Caco-2 (cell line): ENCODE data around the gene DPYSL5. TPM values are rescaled to one million over a fixed set of nuclear protein-coding genes. Genes with fewer than 3 reads are reported as not detected.

Source experiments
- BruUV-seq: library from RNA; stranded (reverse); fragments of 400-500 nt; replicated peaks from 2 replicates; lab custom pipeline; 2021; lab: Mats Ljungman, UMichigan
- CTCF ChIA-PET: fragments of 300-600 bp; sonication (Branson Sonifier 250); formaldehyde crosslinking; loops from one replicate; lab custom pipeline; 2022; ENCODE audit warnings: antibody characterized with exemption; lab: Charles Lee
- POLR2A ChIA-PET: fragments of 300-600 bp; sonication (Branson Sonifier 250); formaldehyde crosslinking; loops from one replicate; lab custom pipeline; 2022; ENCODE audit warnings: antibody characterized with exemption; lab: Charles Lee
- DNase-seq, 2 experiments: peaks; one replicate each; pipeline versions ENCODE4 v3.0.0 to v3.0.0-alpha.2; 2020 to 2022
- H3K27me3 ChIP-seq: replicated peaks from 2 replicates; pipeline ENCODE4 v1.6.0; 2011; ENCODE audit warnings: low read length; ENCODE audit not compliant: control insufficient read depth, insufficient read depth
- H3K36me3 ChIP-seq: 2 replicates; pipeline ENCODE4 v1.5.1; 2011; ENCODE audit warnings: low read length; ENCODE audit not compliant: control insufficient read depth, insufficient read depth
- H3K4me1 ChIP-seq: fragments of 250-450 bp; sonication (Bioruptor Pico); 2 replicates; pipeline ENCODE4 v1.5.1; 2020; ENCODE audit warnings: mild to moderate bottlenecking
- H3K4me3 ChIP-seq: 2 replicates; pipeline ENCODE4 v1.5.1; 2011; ENCODE audit warnings: low read depth, mild to moderate bottlenecking, control low read depth, low read length
- H3K9me3 ChIP-seq: fragments of 250-450 bp; sonication (Bioruptor Pico); 2 replicates; pipeline ENCODE4 v1.5.1; 2020; ENCODE audit warnings: mild to moderate bottlenecking, moderate library complexity
- H3K27ac Mint-ChIP-seq: one replicate; pipeline ENCODE4 v1.8.0; 2022; ENCODE audit warnings: mixed read lengths; ENCODE audit not compliant: unreplicated experiment
- H3K27me3 Mint-ChIP-seq: one replicate; pipeline ENCODE4 v1.8.0; 2022; ENCODE audit warnings: mixed read lengths; ENCODE audit not compliant: insufficient read depth, unreplicated experiment
- H3K36me3 Mint-ChIP-seq: one replicate; pipeline ENCODE4 v1.8.0; 2022; ENCODE audit warnings: mild to moderate bottlenecking, mixed read lengths; ENCODE audit not compliant: insufficient read depth, unreplicated experiment
- H3K4me1 Mint-ChIP-seq: one replicate; pipeline ENCODE4 v1.8.0; 2022; ENCODE audit warnings: low read depth, mixed read lengths; ENCODE audit not compliant: unreplicated experiment
- H3K4me3 Mint-ChIP-seq: one replicate; pipeline ENCODE4 v1.8.0; 2022; ENCODE audit warnings: mild to moderate bottlenecking, moderate library complexity, mixed read lengths; ENCODE audit not compliant: unreplicated experiment
- H3K9me3 Mint-ChIP-seq: one replicate; pipeline ENCODE4 v1.8.0; 2022; ENCODE audit warnings: mixed read lengths; ENCODE audit not compliant: unreplicated experiment
- CTCF ChIP-seq, 2 experiments: fragments of 200-600 bp in 1 of 2; IDR thresholded peaks; 1 replicate in 1 of 2; 2 replicates in 1 of 2; pipeline versions ENCODE4 v1.5.1 to v1.8.0; 2011 to 2022; ENCODE audit warnings: antibody characterized with exemption in 1 of 2, control low read depth in 1 of 2, inconsistent platforms in 1 of 2, low read depth in 1 of 2, low read length in 1 of 2, mild to moderate bottlenecking in 1 of 2, moderate library complexity in 1 of 2; ENCODE audit not compliant: insufficient read depth in 1 of 2, severe bottlenecking in 1 of 2, unreplicated experiment in 1 of 2
- intact Hi-C: fragments of 100-400 bp; cut with micrococcal nuclease; formaldehyde crosslinking; loops from one replicate; pipeline ENCODE4 v1.10.0; 2022; ENCODE audit not compliant: unreplicated experiment
- total RNA-seq: library from RNA; stranded (reverse); gene quantifications from 2 replicates; pipeline ENCODE4 v1.2.3, GENCODE V29; 2022

The DPYSL5 gene
- total RNA-seq, 1 experiment from 2014 or later: 2.4 TPM

- H3K9me3 Mint-ChIP-seq: no peaks in the 10 kb centered on the region
- CTCF ChIA-PET: interaction anchor here (2.7 kb wide), 1 partner anchor 14 kb away, joined by 12 read pairs; no protein-coding TSS in a partner anchor
- no peak for TF ChIP-seq CTCF (IDR thresholded peaks at IDR 0.05; ENCODE audit: insufficient read depth in 1 of 2, low read depth in 1 of 2, low read length in 1 of 2, severe bottlenecking in 1 of 2, unreplicated experiment in 1 of 2)
- no peaks in the 10 kb centered on the region for H3K4me1 Mint-ChIP-seq
- intact Hi-C loops: no loop called here
- Histone ChIP-seq H3K36me3 (no peaks in the 10 kb centered on the region), H3K27me3 (no peaks in the 10 kb centered on the region), H3K4me3 (no peak overlapping the region), H3K4me1 (no peaks in the 10 kb centered on the region), H3K9me3 (no peaks in the 10 kb centered on the region)
- no peak overlapping the region for H3K4me3 Mint-ChIP-seq
- no peaks in the 10 kb centered on the region for H3K36me3 Mint-ChIP-seq
- no TSS peak for BruUV-seq
- no peak overlapping the region for H3K27ac Mint-ChIP-seq
- peaks cover 4% of the 10 kb centered on the region for H3K27me3 Mint-ChIP-seq
- POLR2A ChIA-PET: no interaction called here
- no peak for DNase-seq
These were observed 127.7 kb downstream of the DPYSL5 start for GRCh38 chr2:26975656-26976055.

- Histone ChIP-seq H3K27me3 (no peaks in the 10 kb centered on the region), H3K4me3 (no peak overlapping the region), H3K4me1 (no peaks in the 10 kb centered on the region), H3K36me3 (no peaks in the 10 kb centered on the region), H3K9me3 (no peaks in the 10 kb centered on the region)
- CTCF ChIA-PET: no interaction called here
- POLR2A ChIA-PET: no interaction called here
- peaks cover 4% of the 10 kb centered on the region for H3K27me3 Mint-ChIP-seq
- no peak overlapping the region for H3K4me3 Mint-ChIP-seq
- no peak for DNase-seq
- H3K27ac Mint-ChIP-seq: no peak overlapping the region
- H3K36me3 Mint-ChIP-seq: no peaks in the 10 kb centered on the region
- no peaks in the 10 kb centered on the region for H3K4me1 Mint-ChIP-seq
- TF ChIP-seq CTCF (IDR thresholded peaks at IDR 0.05; ENCODE audit: insufficient read depth in 1 of 2, low read depth in 1 of 2, low read length in 1 of 2, severe bottlenecking in 1 of 2, unreplicated experiment in 1 of 2): no peak
- no peaks in the 10 kb centered on the region for H3K9me3 Mint-ChIP-seq
- intact Hi-C loops: no loop called here
- no TSS peak for BruUV-seq
These were observed 128.3 kb downstream of the DPYSL5 start for GRCh38 chr2:26976237-26976636.

GRCh38 chr2:26977012-26977411 lies 129.1 kb downstream of the DPYSL5 start:
- no peak for DNase-seq
- no peak for TF ChIP-seq CTCF (IDR thresholded peaks at IDR 0.05; ENCODE audit: insufficient read depth in 1 of 2, low read depth in 1 of 2, low read length in 1 of 2, severe bottlenecking in 1 of 2, unreplicated experiment in 1 of 2)
- Histone ChIP-seq H3K27me3 (no peaks in the 10 kb centered on the region), H3K4me3 (no peak overlapping the region), H3K36me3 (no peaks in the 10 kb centered on the region), H3K9me3 (no peaks in the 10 kb centered on the region), H3K4me1 (no peaks in the 10 kb centered on the region)
- H3K4me3 Mint-ChIP-seq: no peak overlapping the region
- intact Hi-C loops: no loop called here
- peaks cover 4% of the 10 kb centered on the region for H3K27me3 Mint-ChIP-seq
- POLR2A ChIA-PET: no interaction called here
- no peaks in the 10 kb centered on the region for H3K36me3 Mint-ChIP-seq
- CTCF ChIA-PET: interaction anchor here (0.6 kb wide), 1 partner anchor 40 kb away, joined by 3 read pairs; no protein-coding TSS in a partner anchor
- H3K9me3 Mint-ChIP-seq: no peaks in the 10 kb centered on the region
- BruUV-seq: no TSS peak
- H3K4me1 Mint-ChIP-seq: no peaks in the 10 kb centered on the region
- no peak overlapping the region for H3K27ac Mint-ChIP-seq
